Suprapubic skin (tissue), 4 donors: ENCODE measurements around the gene DCST1. TPM values are rescaled to one million over a fixed set of nuclear protein-coding genes. Genes with fewer than 3 reads are reported as not detected.

Experiments used
- DNase-seq, 2 donors: peaks; one replicate each; pipeline ENCODE4 v3.0.0-alpha.2; 2019; ENCODE audit warnings: low spot score in 2 of 2
- H3K27ac ChIP-seq: fragments of 200-600 bp; sonication (generic); one replicate; pipeline ENCODE4 v1.5.1; 2019
- H3K27me3 ChIP-seq: fragments of 200-600 bp; sonication (generic); one replicate; pipeline ENCODE4 v1.5.1; 2019
- H3K36me3 ChIP-seq: fragments of 200-600 bp; sonication (generic); one replicate; pipeline ENCODE4 v1.5.1; 2019
- H3K4me1 ChIP-seq: fragments of 200-600 bp; sonication (generic); one replicate; pipeline ENCODE4 v1.5.1; 2019
- H3K4me3 ChIP-seq: fragments of 200-600 bp; sonication (generic); one replicate; pipeline ENCODE4 v1.5.1; 2019; ENCODE audit warnings: mild to moderate bottlenecking
- H3K9me3 ChIP-seq: fragments of 200-600 bp; sonication (generic); one replicate; pipeline ENCODE4 v1.5.1; 2019
- EP300 ChIP-seq: sonication (generic); formaldehyde crosslinking; IDR thresholded peaks from one replicate; pipeline ENCODE4 v1.6.1; 2017; ENCODE audit warnings: antibody characterized with exemption
- POLR2A ChIP-seq, 2 donors: fragments of 450-650 bp; IDR thresholded peaks; one replicate each; pipeline ENCODE4 v1.6.1; 2017; ENCODE audit warnings: antibody characterized with exemption in 2 of 2, mild to moderate bottlenecking in 2 of 2, moderate library complexity in 2 of 2
- POLR2AphosphoS5 ChIP-seq, 3 donors: sonication (generic); formaldehyde crosslinking; IDR thresholded peaks; one replicate each; pipeline ENCODE4 v1.6.1; 2017; ENCODE audit warnings: antibody characterized with exemption in 3 of 3
- WGBS: methylation state at CpG from one replicate; pipeline ENCODE4 v1.1.5; 2018; 5-methylcytosine and 5-hydroxymethylcytosine counted together
- total RNA-seq, 4 donors: library from RNA; depleted of rRNA; stranded (reverse); fragments of >200 nt; gene quantifications; one replicate each; pipeline ENCODE4 v1.1.0, GENCODE V29; 2016
- TF ChIP-seq, protein P1 (sequence below), 2 donors: fragments of 200-600 bp in 1 of 2; fragments of 450-650 bp in 1 of 2; sonication (generic) in 1 of 2; IDR thresholded peaks; one replicate each; pipeline ENCODE4 v1.5.1; 2016 to 2019; ENCODE audit warnings: antibody characterized with exemption in 2 of 2, mild to moderate bottlenecking in 1 of 2, moderate library complexity in 1 of 2

Gene DCST1
- total RNA-seq, 4 donors from 2014 or later, result 0.55 to 8.2 (median 2.8) TPM

DNA sequence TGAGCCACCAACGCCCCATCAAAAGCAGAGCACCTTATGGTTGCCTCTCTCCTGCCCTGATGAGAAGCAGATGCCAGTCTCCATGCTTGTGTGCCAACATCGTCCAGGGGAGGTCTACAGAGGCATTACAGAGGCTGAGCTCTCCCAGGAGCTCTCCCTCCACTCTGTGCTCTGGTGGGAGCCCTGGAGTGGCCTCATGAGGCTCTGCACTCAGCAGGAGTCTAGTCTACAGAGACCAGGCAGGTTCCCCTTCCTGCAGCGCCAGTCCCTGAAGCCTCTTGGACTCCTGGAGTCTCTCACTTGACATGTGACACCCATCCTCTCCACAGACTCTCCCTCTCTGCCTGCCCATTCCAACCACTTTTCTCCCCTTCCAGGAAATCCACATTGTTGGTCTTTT is 3.4 kb downstream of the DCST1 start:
- H3K4me1 ChIP-seq, result peaks cover 38% of the 10 kb centered on the region
- H3K4me3 ChIP-seq, result no peak overlapping the region
- H3K36me3 ChIP-seq, result no peaks in the 10 kb centered on the region
- H3K9me3 ChIP-seq, result no peaks in the 10 kb centered on the region
- TF ChIP-seq POLR2AphosphoS5 (IDR thresholded peaks at IDR 0.05) (no peak), POLR2A (IDR thresholded peaks at IDR 0.05) (no peak)
- TF ChIP-seq, protein P1, sequence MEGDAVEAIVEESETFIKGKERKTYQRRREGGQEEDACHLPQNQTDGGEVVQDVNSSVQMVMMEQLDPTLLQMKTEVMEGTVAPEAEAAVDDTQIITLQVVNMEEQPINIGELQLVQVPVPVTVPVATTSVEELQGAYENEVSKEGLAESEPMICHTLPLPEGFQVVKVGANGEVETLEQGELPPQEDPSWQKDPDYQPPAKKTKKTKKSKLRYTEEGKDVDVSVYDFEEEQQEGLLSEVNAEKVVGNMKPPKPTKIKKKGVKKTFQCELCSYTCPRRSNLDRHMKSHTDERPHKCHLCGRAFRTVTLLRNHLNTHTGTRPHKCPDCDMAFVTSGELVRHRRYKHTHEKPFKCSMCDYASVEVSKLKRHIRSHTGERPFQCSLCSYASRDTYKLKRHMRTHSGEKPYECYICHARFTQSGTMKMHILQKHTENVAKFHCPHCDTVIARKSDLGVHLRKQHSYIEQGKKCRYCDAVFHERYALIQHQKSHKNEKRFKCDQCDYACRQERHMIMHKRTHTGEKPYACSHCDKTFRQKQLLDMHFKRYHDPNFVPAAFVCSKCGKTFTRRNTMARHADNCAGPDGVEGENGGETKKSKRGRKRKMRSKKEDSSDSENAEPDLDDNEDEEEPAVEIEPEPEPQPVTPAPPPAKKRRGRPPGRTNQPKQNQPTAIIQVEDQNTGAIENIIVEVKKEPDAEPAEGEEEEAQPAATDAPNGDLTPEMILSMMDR (IDR thresholded peaks at IDR 0.05), result no peak
- no peak for DNase-seq
- WGBS, result 86% methylated on average over 3 of the region's 3 CpGs
- no peaks in the 10 kb centered on the region for H3K27me3 ChIP-seq
- no peak overlapping the region for H3K27ac ChIP-seq

DNA sequence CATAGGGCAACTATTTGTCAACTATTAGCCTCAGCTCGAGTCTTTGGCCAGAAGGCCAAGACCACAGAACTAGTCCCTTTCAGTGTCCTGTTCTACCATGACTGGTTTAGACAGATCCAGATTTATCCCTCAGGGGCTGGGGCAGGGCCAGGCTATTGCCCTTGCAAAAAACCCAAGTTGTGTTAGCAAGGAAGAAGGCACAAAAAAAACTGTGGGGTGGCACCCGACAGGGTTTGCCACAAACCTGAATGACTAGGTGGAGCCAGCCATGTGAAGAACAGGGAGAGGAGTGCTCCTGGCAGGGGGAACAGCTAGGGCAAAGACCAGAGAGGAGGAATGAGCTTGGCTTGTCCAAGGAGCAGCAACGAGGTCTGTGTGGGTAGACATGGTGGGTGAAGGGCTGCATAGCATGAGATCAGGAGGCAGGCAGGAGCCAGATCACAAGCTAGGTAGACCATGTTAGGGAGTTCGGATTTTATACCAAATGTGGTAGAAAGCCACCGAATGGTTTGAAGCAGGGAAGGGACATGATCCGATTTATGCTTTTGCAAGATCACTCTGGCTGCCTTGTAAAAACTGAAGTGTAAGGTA is 4.3 kb downstream of the DCST1 start:
- H3K9me3 ChIP-seq, result no peaks in the 10 kb centered on the region
- no peak for DNase-seq
- TF ChIP-seq EP300 (no peak), POLR2AphosphoS5 (IDR thresholded peaks at IDR 0.05) (no peak), POLR2A (IDR thresholded peaks at IDR 0.05) (no peak)
- TF ChIP-seq, protein P1 (IDR thresholded peaks at IDR 0.05), result no peak
- peak overlapping the region; percentile 95 for H3K27ac ChIP-seq
- H3K4me1 ChIP-seq, result peaks cover 38% of the 10 kb centered on the region
- WGBS, result 55% methylated on average over 6 of the region's 6 CpGs
- no peak overlapping the region for H3K4me3 ChIP-seq
- H3K36me3 ChIP-seq, result no peaks in the 10 kb centered on the region
- no peaks in the 10 kb centered on the region for H3K27me3 ChIP-seq

DNA sequence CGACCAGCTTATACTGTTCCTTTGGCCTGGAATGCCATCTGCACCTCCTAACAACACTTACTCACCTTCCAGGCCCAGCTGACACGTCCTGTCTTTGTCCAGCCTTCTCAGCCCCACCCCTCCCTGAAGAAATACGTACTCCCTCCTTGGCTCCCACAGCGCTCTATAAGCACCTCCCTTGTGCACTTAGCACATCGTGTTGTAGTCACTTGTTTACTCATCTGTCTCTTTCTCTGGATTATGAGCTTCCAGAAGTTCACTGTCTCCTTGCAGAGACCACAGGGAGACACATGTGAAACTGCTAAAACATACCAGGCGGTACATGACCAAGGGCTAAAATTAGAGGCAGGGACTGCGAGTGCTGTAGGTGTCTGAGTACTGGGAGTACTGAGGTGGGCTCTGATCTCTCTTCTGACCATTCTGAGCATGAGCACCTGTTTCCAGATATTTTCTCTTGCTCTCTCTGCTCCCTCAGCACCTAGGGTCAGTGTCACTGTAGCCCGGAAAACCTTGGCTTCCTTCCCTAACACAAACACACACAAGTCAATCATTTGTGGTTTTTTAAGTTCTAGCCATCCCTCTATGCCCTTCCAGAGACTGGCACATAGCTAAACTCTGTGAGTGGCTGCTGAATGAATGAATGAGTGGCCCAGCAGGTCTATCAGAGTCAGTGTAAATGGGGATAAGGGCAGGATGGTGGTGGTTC is 5.1 kb downstream of the DCST1 start:
- WGBS, result 35% methylated on average over 8 of the region's 8 CpGs
- H3K27me3 ChIP-seq, result no peaks in the 10 kb centered on the region

DNA sequence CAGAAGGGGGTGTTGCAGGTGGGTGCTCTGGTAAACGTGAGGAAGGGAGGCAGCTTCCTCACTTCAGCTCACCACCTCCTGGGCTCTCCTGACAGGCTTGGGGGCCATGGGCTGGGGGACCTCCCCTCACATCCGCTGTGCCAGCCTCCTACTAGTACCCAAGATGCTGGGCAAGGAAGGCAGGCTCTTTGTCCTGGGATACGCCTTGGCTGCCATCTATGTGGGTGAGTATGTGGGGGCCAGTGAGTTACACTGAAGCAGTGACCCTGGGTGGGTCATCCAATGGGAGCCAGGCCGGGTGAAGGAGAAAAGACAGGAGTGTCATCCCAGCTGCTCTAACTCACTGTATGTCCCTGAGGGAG is 5.7 kb downstream of the DCST1 start:
- TF ChIP-seq POLR2A (IDR thresholded peaks at IDR 0.05) (no peak), POLR2AphosphoS5 (IDR thresholded peaks at IDR 0.05) (no peak), EP300 (no peak)
- TF ChIP-seq, protein P1 (IDR thresholded peaks at IDR 0.05), result no peak
- Histone ChIP-seq H3K4me3 (no peak overlapping the region), H3K36me3 (no peaks in the 10 kb centered on the region), H3K9me3 (no peaks in the 10 kb centered on the region), H3K27me3 (no peaks in the 10 kb centered on the region), H3K27ac (peak overlapping the region; percentile 95), H3K4me1 (peaks cover 43% of the 10 kb centered on the region)
- DNase-seq, result no peak
- 76% methylated on average over 4 of the region's 4 CpGs for WGBS

More for the DNA sequence above, 5.1 kb downstream of the DCST1 start:
- Histone ChIP-seq H3K4me3 (no peak overlapping the region), H3K27ac (peak overlapping the region; percentile 95), H3K4me1 (peaks cover 40% of the 10 kb centered on the region), H3K9me3 (no peaks in the 10 kb centered on the region), H3K36me3 (no peaks in the 10 kb centered on the region)
- DNase-seq, result no peak
- TF ChIP-seq POLR2AphosphoS5 (IDR thresholded peaks at IDR 0.05), result peak in 1 of 3 donors; percentile 27
- TF ChIP-seq, protein P1 (IDR thresholded peaks at IDR 0.05), result no peak

DNA sequence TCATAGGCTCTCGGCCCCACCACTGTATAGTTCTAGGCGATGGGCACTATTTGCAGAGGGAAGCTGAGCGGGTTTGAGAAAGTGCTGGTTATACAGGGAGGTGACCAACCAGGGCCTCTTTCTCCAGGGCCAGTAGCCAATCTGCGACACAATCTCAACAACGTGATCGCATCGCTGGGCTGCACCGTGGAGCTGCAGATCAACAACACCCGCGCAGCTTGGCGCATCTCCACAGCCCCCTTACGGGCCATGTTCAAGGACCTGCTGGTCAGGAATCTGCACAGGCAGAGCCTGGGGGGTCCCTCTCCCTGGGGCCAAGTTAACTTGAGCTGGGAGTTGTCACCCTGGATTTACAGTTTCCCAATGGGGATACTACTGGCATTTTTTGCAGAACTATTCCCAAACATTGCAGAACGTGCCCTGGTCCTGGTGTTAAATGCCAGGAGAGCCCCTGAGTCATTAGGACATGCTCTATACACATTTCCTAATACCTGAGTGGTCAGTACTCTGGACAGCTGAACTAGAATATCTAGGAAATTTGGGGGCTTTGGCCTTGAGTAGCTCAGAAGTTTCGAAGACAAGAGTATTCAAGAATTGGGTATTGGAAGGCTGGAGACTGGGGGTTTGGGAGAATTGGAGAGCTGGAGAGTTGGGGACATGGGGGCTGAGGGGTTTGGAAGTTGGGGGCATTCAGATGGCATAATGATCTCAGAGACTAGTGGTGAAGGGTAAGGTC is 6.9 kb downstream of the DCST1 start:
- H3K36me3 ChIP-seq, result no peaks in the 10 kb centered on the region
- DNase-seq, result no peak
- no peak overlapping the region for H3K27ac ChIP-seq
- no peaks in the 10 kb centered on the region for H3K9me3 ChIP-seq
- H3K27me3 ChIP-seq, result no peaks in the 10 kb centered on the region
- peaks cover 52% of the 10 kb centered on the region for H3K4me1 ChIP-seq
- no peak overlapping the region for H3K4me3 ChIP-seq
- TF ChIP-seq POLR2AphosphoS5 (IDR thresholded peaks at IDR 0.05) (no peak), POLR2A (IDR thresholded peaks at IDR 0.05) (no peak), EP300 (no peak)
- TF ChIP-seq, protein P1 (IDR thresholded peaks at IDR 0.05), result no peak
- WGBS, result 89% methylated on average over 9 of the region's 14 CpGs
